ENCODE results near the gene RBCK1.

DNA sequence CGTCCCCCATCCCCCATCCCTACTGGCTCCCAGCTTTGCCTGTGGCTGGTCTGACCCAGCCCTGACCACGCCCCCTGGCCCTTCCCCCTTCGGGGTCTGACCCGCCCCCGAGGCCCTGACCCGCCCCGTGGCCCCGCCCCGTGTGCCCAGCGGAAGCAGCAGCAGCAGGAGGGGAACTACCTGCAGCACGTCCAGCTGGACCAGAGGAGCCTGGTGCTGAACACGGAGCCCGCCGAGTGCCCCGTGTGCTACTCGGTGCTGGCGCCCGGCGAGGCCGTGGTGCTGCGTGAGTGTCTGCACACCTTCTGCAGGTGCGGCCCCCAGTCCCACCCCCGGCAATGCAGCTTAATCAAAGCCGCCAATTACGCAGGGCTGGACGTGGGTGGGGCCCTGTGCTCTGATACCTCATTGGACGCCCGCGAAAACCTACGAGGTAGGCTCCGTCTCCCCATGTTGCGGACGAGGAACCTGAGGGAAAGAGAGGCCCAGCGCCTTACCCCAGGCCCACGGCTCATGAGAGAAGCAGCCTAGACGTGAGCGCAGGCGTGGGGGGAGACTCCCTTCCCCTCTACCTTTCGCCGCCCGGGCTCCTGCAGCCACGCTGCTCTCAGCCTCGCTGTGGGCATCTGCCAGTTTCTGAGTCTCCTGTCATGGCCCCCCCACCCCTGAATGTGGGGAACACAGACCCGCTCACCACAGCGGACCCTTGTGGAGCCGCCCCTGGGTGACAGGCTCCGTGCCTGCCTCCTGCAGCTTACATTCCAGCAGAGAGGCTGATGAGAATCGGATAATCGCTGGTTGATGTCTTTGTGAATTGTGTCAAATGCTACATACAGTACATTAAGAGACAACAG, 12.8 kb downstream of the RBCK1 start:
- TF ChIP-seq, protein P1, sequence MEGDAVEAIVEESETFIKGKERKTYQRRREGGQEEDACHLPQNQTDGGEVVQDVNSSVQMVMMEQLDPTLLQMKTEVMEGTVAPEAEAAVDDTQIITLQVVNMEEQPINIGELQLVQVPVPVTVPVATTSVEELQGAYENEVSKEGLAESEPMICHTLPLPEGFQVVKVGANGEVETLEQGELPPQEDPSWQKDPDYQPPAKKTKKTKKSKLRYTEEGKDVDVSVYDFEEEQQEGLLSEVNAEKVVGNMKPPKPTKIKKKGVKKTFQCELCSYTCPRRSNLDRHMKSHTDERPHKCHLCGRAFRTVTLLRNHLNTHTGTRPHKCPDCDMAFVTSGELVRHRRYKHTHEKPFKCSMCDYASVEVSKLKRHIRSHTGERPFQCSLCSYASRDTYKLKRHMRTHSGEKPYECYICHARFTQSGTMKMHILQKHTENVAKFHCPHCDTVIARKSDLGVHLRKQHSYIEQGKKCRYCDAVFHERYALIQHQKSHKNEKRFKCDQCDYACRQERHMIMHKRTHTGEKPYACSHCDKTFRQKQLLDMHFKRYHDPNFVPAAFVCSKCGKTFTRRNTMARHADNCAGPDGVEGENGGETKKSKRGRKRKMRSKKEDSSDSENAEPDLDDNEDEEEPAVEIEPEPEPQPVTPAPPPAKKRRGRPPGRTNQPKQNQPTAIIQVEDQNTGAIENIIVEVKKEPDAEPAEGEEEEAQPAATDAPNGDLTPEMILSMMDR (IDR thresholded peaks at IDR 0.05; ENCODE audit: borderline replicate concordance, extremely low read depth, low read length, poor library complexity, severe bottlenecking), result no peak
- TF ChIP-seq EZH2 (IDR thresholded peaks at IDR 0.05; ENCODE audit: borderline replicate concordance, low read depth, low read length, severe bottlenecking), result no peak

All from DND-41 (cell line).